Right ventricle myocardium superior (tissue), 1 donor: Measurements from ENCODE around the gene UBALD1. TPM values are rescaled to one million over a fixed set of nuclear protein-coding genes. Genes with fewer than 3 reads are reported as not detected.
A peak's percentile ranks its signal among the peaks of the same experiment; 100 is the strongest.
"Not testable (repeated sequence)": the region's sequence is repeated elsewhere in the genome, so short reads cannot be mapped to it uniquely, and the experiment has no call there.

Experiments
- ATAC-seq: fragments of 200-7000 bp; cut with Tn5 transposase; one replicate; pipeline ENCODE4 v1.9.1; 2020; ENCODE audit warnings: mild to moderate bottlenecking; ENCODE audit not compliant: poor library complexity
- DNase-seq: peaks from one replicate; pipeline ENCODE4 v3.0.0-alpha.2; 2020
- intact Hi-C: fragments of 100-400 bp; cut with DNase I; formaldehyde crosslinking; loops from one replicate; pipeline ENCODE4 v1.11.2; 2022
- long read RNA-seq: library from polyadenylated mRNA; unstranded; transcript quantifications from one replicate; pipeline ENCODE4 v2.0.0, GENCODE V29; 2021
- total RNA-seq: library from RNA; stranded (reverse); fragmentation: NEBNext Ultra II Directional; extraction: Animal tissue kit (Norgen Biotek cat#: 25700); gene quantifications from one replicate; pipeline ENCODE4 v1.2.1, GENCODE V29; 2021
- donor health status: DM: no; HTN: yes; CAD: no; lungs with severe emphysema.

Gene UBALD1
- 27.5 TPM for total RNA-seq
- long read RNA-seq, transcript UBALD1-201 (3 exons, 1,413 nt), result major isoform, 32 of 41 reads
- long read RNA-seq, transcript UBALD1-205 (1 exons, 2,641 nt), result minor isoform, 7 of 41 reads
- long read RNA-seq, partial matches to known transcripts, result 1 of 41 reads
- long read RNA-seq, other reads (novel, unspliced or antisense), result 0 of 41 reads

GRCh38 chr16:4614571-4615383 is at the start of gene UBALD1:
Gene UBALD1 (minus strand): TSS chr16:4614888. CDS start chr16:4614797, 91 bp downstream.
- peak; percentile 75 for ATAC-seq
- DNase-seq, result peak; percentile 92
- intact Hi-C loops, result no loop called here

DNA sequence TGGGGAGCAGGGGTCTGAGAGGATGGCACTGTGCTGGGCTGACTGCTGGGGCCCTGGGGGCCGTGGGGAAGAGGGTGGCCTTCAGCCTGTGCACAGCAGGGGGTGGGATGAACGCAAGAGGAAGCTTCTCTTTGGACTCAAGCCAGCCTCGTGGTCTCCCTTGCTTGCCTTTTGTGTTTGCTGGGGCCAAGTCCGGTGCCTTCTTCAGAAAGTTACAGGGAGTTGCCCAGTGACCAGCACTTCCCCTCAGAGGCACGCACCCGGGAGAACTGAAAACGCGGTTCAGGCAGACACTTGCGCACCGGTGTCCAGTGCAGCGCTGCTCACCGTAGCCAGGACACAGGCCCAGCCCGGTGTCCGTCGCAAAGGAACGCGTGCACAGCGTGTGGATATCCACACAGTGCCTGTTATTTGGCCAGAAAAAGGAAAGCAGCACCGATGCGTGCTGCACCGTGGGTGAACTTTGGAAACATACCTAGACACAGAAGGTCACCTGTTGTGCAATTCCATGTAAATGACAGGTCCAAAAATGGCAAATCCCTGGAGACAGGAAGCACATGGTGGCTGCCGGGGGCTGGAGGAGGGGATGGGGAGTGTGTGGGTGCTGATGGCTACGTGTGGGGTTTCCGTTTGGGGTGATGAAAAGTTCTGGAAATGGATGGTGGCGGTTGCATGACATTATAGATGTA is 49.2 kb upstream of the UBALD1 start:
- intact Hi-C loops, result no loop called here
- peak; percentile 67 for DNase-seq
- ATAC-seq, result peak; percentile 48

DNA sequence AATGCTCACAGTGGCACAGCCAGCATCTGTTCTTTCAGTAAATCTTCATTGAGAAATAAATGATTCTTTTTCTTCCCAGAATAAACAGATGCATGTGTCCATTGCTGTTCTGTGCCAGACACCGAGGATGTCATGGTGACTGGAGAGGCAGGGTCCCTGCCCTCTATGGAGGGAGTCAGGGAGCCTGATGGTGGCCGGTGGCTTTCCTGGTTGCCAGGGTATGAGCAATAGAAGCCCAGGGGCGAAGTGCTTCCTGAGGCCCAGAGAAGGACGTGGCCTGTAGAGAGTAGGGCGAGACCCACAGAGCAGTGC is 48.7 kb upstream of the UBALD1 start:
- DNase-seq (no peak), ATAC-seq (no peak)
- intact Hi-C loops, result no loop called here

GRCh38 chr16:4661661-4662060 is 47.0 kb upstream of the UBALD1 start:
- DNase-seq, result no peak
- intact Hi-C loops, result no loop called here
- no peak for ATAC-seq

GRCh38 chr16:4660454-4661007 is 45.8 kb upstream of the UBALD1 start:
- peak; percentile 70 for DNase-seq
- intact Hi-C loops, result no loop called here
- ATAC-seq, result peak; percentile 13

- DNase-seq, result no peak
- intact Hi-C loops, result no loop called here
- ATAC-seq, result no peak
Observed at GRCh38 chr16:4659363-4660353, 45.0 kb upstream of the UBALD1 start.

- ATAC-seq (no peak), DNase-seq (no peak)
- intact Hi-C loops, result no loop called here
Observed at GRCh38 chr16:4656695-4657686, 42.3 kb upstream of the UBALD1 start.

DNA sequence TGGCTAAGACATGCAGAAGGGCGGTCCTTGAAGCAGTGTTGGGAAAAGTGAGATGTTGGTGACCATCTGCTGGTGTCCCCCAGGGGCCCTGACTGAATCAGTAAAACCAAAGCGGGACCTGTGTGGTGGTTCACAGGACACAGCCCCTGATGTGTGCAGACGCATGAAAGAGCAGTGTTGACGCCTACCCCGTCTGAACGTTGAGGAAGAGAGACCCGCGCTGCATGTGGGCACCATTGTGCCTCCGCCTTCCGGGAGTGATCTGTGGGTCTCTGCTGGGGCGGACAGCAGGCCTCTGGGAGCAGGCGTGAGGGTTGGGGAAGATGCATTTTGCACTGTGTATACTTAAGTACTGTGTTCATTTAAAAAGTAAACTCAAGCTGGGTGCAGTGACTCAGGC is 41.5 kb upstream of the UBALD1 start:
- ATAC-seq, result no peak
- no peak for DNase-seq
- intact Hi-C loops, result no loop called here

DNA sequence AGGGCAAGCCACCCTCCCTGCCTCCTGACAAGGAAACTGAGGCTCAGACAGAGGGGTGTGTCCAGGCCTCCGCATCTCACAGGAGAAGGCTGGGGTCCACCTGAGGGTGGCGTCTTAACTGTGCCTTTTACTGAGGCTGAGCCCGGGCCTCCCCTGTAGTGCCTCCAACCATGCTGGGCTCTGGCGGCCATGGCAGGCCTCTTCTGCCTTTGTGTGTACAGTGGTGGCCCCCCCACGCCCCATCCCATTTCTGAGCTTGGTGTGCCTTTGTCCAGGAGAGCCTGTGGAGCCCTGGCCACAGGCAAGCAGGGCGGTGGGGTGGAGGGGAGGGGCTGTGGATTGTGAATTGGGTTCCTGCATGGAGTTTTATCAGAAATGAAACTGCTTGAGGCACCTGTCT is 41.1 kb upstream of the UBALD1 start:
- DNase-seq, result no peak
- intact Hi-C loops, result no loop called here
- ATAC-seq, result no peak

DNA sequence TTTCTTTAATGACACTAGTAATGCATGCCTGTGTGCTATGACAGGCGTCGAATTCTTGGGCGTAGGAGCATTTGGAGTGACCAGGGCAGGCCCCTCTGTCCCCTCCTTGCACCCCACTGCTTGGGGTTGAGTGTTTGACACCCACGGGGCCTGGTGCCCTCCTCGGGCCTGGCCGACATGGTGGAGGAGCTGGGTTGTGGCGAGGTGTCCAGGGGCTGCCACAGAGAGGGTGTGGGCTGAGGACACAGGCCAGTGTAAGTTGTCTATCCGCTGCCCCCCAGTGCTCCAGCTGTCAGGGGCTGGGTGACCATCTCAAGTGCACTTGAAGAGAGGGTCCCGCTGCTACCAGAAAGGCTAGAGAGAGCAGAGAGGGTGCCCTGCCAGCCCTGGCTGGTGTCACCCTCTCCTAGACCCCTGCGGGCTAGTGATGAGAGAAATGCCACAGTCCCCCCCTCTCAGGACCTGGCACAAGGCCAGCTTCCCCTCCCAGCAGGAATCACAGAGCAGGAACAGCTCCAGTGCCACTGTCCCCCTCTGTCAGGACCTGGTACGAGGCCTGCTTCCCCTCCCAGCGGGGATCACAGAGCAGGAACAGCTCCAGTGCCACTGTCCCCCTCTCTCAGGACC is 40.4 kb upstream of the UBALD1 start:
- intact Hi-C loops, result no loop called here

DNA sequence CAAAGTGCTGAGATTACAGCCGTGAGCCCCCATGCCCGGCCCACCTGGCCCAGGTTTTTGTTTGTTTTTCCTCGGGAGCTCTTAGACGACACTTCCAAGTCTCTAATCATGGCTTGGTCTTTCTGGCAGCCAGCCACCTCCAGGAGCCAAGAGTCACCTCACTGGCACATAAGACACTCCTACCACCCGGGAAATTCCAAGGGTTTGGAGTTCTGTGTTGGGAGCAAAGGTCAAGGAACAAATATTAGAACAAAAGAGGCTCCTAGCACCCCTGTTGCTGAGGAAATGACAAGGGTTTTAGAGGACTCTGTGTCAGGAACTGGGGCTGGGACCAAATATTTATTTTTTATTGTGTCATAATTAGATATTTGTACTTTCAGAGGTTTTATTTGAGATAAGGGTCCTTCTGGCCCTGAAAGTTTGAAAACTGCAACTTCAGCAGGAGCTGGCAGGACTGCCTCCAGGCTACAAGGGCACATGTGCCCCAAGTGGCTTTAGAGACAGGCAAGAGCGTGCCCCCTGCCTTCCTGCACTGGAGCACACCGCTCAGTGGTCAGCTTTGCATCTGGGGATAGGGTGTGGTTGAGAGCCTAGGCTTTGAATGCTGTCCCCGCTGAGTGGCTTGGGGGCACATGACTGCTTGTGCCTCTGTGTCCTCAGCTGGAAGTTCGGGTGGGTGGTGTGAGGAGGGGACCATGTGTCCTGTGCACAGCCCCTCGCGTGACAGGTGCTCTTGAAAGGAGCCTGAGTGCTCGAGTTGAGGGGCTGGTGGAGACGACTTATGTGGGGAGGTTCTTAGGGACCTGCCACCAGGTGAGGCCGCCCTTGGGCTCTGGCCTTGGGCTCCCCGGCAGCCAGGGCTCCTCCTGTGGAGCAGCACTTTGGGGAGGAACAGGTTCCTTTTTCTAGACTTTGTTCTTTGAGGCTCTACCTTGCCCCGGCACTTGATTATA is 39.6 kb upstream of the UBALD1 start:
- intact Hi-C loops, result no loop called here
- DNase-seq (no peak), ATAC-seq (peak; percentile 16)

More for the DNA sequence above, 40.4 kb upstream of the UBALD1 start:
- DNase-seq (no peak), ATAC-seq (no peak)

DNA sequence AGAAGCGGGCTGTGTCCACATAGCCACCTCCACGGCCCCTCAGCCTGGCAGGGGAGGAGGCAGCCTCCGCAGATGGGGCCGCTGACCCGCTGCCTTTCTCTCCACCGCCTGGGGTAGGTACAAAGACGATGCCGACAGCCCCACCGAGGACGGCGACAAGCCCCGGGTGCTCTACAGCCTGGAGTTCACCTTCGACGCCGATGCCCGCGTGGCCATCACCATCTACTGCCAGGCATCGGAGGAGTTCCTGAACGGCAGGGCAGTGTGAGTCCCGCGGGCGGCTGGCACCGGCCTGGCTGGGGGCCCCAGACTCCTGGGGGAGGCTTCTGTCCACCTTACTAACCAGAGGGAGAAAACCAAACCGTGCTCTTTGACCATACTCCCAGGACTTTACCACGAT is 37.9 kb upstream of the UBALD1 start:
- DNase-seq, result no peak
- intact Hi-C loops, result no loop called here
- no peak for ATAC-seq

- intact Hi-C loops, result no loop called here
- no peak for DNase-seq
- ATAC-seq, result no peak
Observed at GRCh38 chr16:4651827-4652226, 37.1 kb upstream of the UBALD1 start.

GRCh38 chr16:4650443-4651074 is 35.9 kb upstream of the UBALD1 start:
- ATAC-seq (peak; percentile 43), DNase-seq (peak; percentile 75)
- intact Hi-C loops, result not testable (repeated sequence)

DNA sequence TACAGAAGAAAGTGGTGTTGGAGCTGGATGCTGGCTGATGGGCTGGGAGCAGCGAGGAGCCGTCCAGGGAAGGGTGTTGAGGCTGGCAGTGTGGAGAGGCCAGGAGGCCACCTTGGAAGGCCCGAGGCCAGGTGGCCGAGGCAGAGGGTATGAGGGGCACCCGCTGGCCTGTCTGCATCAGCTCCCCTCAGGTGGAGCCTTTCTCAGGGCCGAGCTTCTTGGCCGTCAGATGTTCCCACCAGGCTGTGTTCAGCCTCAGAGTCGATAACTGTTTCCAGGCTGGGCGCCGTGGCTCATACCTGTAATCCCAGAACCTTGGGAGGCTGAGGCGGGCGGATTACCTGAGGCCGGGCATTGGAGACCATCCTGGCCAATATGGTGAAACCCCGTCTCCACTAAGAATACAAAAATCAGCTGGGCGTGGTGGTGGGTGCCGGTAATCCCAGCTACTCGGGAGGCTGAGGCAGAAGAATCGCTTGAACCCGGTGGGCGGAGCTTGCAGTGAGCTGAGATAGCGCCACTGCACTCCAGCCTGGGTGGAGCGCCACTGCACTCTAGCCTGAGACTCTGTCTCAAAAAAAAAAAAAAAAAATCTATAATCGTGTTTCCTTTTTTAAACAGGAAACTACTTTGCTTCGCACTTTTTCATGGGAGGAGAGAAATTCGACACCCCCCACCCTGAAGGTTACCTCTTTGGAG is 35.2 kb upstream of the UBALD1 start:
- ATAC-seq (no peak), DNase-seq (no peak)

More for the DNA sequence above, 35.2 kb upstream of the UBALD1 start:
- intact Hi-C loops, result no loop called here
